ENCODE results near the gene MIOX.

MIOX gene

GRCh38 chr22:50518606-50519005 lies 31.9 kb downstream of the MIOX start:
- no peak for TF ChIP-seq TCF12 (IDR thresholded peaks at IDR 0.05; ENCODE audit: low read depth)

- TF ChIP-seq TEAD4 (IDR thresholded peaks at IDR 0.05) (no peak), FOXM1 (IDR thresholded peaks at IDR 0.05; ENCODE audit: borderline replicate concordance, low read depth) (no peak), CEBPB (IDR thresholded peaks at IDR 0.05) (no peak), CREB1 (IDR thresholded peaks at IDR 0.05; ENCODE audit: low read depth) (no peak), RAD21 (IDR thresholded peaks at IDR 0.05; ENCODE audit: low read depth) (no peak), NFIC (IDR thresholded peaks at IDR 0.05) (no peak), EGR1 (IDR thresholded peaks at IDR 0.05) (no peak), ZBTB7A (IDR thresholded peaks at IDR 0.05; ENCODE audit: low read depth) (no peak), YY1 (IDR thresholded peaks at IDR 0.05; ENCODE audit: low read depth) (no peak), REST (IDR thresholded peaks at IDR 0.05; ENCODE audit: low read depth) (no peak), EP300 (IDR thresholded peaks at IDR 0.05; ENCODE audit: borderline replicate concordance) (no peak), TAF1 (IDR thresholded peaks at IDR 0.05; ENCODE audit: low read depth) (no peak)
- TF ChIP-seq, protein P1, sequence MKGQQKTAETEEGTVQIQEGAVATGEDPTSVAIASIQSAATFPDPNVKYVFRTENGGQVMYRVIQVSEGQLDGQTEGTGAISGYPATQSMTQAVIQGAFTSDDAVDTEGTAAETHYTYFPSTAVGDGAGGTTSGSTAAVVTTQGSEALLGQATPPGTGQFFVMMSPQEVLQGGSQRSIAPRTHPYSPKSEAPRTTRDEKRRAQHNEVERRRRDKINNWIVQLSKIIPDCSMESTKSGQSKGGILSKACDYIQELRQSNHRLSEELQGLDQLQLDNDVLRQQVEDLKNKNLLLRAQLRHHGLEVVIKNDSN (IDR thresholded peaks at IDR 0.05), result no peak
- TF ChIP-seq, protein P2, sequence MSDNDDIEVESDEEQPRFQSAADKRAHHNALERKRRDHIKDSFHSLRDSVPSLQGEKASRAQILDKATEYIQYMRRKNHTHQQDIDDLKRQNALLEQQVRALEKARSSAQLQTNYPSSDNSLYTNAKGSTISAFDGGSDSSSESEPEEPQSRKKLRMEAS (IDR thresholded peaks at IDR 0.05), result no peak
These were observed 32.5 kb downstream of the MIOX start for GRCh38 chr22:50519151-50519550.

DNA sequence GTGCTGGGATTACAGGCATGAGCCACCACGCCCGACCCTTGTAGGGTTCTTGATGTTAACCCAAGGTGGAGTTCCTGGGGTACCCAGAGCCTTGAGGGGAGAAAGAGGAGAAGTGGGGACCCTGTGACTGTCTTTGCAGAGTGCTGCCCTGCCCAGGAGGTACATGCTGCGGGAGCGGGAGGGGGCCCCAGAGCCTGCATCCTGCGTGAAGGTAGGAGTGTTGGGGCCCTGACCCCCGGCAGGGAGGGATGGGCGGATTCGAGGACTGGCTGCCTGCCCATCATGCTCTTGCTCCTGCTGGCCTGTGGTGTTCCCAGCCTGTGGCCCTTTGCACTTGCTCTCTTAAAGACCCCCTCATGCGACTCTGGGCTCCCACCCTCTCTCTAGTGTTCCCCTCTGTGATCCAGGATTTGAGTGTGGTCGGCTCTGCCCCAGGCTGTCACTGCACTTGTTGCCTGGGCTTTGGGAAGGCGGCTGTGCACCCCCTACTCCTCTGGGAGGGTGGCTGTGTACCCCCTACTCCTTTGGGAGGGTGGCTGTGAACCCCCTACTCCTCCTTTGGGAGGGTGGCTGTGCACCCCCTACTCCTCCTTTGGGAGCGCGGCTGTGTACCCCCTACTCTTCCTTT lies 34.3 kb downstream of the MIOX start:
- no peak for TF ChIP-seq TEAD4 (IDR thresholded peaks at IDR 0.05)

GRCh38 chr22:50521710-50522109 lies 35.1 kb downstream of the MIOX start:
- TF ChIP-seq FOXM1 (IDR thresholded peaks at IDR 0.05; ENCODE audit: borderline replicate concordance, low read depth) (no peak), REST (IDR thresholded peaks at IDR 0.05; ENCODE audit: low read depth) (no peak), YY1 (IDR thresholded peaks at IDR 0.05; ENCODE audit: low read depth) (no peak), CREB1 (IDR thresholded peaks at IDR 0.05; ENCODE audit: low read depth) (no peak)

- no peak for TF ChIP-seq NFIC (IDR thresholded peaks at IDR 0.05)
- no peak for TF ChIP-seq EGR1 (IDR thresholded peaks at IDR 0.05)
- TF ChIP-seq TCF12 (IDR thresholded peaks at IDR 0.05; ENCODE audit: low read depth), result no peak
- no peak for TF ChIP-seq YY1 (IDR thresholded peaks at IDR 0.05; ENCODE audit: low read depth)
These were observed 35.6 kb downstream of the MIOX start for GRCh38 chr22:50522208-50522805.

DNA sequence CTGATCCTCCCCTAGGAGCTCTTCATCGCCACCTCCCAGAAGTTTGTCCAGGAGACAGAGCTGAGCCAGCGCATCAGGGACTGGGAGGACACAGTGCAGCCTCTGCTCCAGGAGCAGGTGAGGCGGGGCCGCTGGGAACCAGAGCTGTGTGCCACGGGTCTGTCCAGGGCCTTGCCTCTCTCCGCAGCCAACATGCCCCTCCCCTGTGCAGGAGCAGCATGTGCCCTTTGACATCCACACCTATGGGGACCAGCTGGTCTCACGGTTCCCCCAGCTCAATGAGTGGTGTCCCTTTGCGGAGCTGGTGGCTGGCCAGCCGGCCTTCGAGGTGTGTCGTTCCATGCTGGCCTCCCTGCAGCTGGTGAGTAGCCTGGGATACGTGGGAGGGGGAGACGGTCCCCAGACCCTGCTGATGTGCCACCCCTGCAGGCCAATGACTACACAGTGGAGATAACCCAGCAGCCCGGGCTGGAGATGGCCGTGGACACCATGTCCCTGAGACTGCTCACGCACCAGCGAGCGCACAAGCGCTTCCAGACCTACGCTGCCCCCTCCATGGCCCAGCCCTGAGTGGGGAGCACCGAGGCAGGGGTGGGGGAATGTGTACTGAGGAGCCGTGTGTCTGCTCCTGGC lies 36.3 kb downstream of the MIOX start:
- TF ChIP-seq EGR1 (IDR thresholded peaks at IDR 0.05), result no peak
- no peak for TF ChIP-seq CREB1 (IDR thresholded peaks at IDR 0.05; ENCODE audit: low read depth)
- TF ChIP-seq CEBPB (IDR thresholded peaks at IDR 0.05), result no peak
- no peak for TF ChIP-seq REST (IDR thresholded peaks at IDR 0.05; ENCODE audit: low read depth)
- no peak for TF ChIP-seq FOXM1 (IDR thresholded peaks at IDR 0.05; ENCODE audit: borderline replicate concordance, low read depth)
- TF ChIP-seq, protein P2 (IDR thresholded peaks at IDR 0.05), result no peak
- no peak for TF ChIP-seq TCF12 (IDR thresholded peaks at IDR 0.05; ENCODE audit: low read depth)
- TF ChIP-seq EP300 (IDR thresholded peaks at IDR 0.05; ENCODE audit: borderline replicate concordance), result no peak
- TF ChIP-seq NFIC (IDR thresholded peaks at IDR 0.05), result no peak
- TF ChIP-seq ZBTB7A (IDR thresholded peaks at IDR 0.05; ENCODE audit: low read depth), result no peak
- TF ChIP-seq RAD21 (IDR thresholded peaks at IDR 0.05; ENCODE audit: low read depth), result no peak
- TF ChIP-seq, protein P1 (IDR thresholded peaks at IDR 0.05), result no peak
- TF ChIP-seq YY1 (IDR thresholded peaks at IDR 0.05; ENCODE audit: low read depth), result no peak
- no peak for TF ChIP-seq TEAD4 (IDR thresholded peaks at IDR 0.05)
- no peak for TF ChIP-seq TAF1 (IDR thresholded peaks at IDR 0.05; ENCODE audit: low read depth)

All from Ishikawa (cell line).